ENCODE measurements around the gene BBS9. TPM values are rescaled to one million over a fixed set of nuclear protein-coding genes. Genes with fewer than 3 reads are reported as not detected.
A peak's percentile ranks its signal among the peaks of the same experiment; 100 is the strongest.

The BBS9 gene
- total and polyA plus RNA-seq, 9 of the 15 experiments (the other 6 are each of a cell fraction or from before 2014, with no cell fraction given): 0.77 to 3.3 (median 2.4) TPM

DNA sequence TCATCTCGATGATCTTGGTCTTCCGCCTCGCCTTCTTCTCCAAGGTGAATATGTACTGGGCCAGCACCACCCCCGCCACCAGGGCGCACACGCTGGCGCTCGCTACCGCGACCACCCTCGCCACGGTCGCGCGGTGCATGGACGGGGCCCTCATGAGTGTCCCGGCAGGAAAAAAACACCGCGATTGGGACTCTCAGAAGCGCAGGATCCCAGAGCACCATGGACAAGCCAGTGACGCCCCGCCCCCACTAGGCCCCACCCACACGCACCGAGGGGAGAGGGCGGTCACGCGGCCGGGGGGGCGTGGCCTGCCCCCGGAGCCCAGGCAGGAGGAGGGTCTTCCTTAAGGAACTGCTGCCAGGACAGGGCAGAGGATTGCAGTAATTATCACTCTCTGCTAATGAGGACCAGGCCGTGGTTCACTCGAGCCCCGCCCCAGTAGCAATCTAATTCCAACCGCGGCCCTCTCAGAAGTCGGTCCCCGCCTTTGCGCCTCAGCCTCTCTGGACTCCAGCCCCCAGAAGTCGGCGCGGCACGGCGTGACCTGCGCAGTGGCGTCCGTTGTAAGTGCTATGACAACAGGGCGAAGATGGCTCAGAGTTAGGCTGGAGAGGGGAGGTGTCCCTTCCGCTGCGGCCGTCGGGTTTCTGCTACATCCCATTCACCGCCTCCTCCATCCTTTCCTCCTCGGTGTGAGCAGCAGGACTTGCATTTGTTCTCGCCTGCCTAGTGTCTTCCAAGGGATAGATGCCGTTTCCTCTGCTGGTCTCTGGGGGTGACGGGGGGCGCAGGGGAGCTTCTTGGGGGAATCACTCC is at the start of gene BBS9 (continued):
- TF ChIP-seq, protein P1, sequence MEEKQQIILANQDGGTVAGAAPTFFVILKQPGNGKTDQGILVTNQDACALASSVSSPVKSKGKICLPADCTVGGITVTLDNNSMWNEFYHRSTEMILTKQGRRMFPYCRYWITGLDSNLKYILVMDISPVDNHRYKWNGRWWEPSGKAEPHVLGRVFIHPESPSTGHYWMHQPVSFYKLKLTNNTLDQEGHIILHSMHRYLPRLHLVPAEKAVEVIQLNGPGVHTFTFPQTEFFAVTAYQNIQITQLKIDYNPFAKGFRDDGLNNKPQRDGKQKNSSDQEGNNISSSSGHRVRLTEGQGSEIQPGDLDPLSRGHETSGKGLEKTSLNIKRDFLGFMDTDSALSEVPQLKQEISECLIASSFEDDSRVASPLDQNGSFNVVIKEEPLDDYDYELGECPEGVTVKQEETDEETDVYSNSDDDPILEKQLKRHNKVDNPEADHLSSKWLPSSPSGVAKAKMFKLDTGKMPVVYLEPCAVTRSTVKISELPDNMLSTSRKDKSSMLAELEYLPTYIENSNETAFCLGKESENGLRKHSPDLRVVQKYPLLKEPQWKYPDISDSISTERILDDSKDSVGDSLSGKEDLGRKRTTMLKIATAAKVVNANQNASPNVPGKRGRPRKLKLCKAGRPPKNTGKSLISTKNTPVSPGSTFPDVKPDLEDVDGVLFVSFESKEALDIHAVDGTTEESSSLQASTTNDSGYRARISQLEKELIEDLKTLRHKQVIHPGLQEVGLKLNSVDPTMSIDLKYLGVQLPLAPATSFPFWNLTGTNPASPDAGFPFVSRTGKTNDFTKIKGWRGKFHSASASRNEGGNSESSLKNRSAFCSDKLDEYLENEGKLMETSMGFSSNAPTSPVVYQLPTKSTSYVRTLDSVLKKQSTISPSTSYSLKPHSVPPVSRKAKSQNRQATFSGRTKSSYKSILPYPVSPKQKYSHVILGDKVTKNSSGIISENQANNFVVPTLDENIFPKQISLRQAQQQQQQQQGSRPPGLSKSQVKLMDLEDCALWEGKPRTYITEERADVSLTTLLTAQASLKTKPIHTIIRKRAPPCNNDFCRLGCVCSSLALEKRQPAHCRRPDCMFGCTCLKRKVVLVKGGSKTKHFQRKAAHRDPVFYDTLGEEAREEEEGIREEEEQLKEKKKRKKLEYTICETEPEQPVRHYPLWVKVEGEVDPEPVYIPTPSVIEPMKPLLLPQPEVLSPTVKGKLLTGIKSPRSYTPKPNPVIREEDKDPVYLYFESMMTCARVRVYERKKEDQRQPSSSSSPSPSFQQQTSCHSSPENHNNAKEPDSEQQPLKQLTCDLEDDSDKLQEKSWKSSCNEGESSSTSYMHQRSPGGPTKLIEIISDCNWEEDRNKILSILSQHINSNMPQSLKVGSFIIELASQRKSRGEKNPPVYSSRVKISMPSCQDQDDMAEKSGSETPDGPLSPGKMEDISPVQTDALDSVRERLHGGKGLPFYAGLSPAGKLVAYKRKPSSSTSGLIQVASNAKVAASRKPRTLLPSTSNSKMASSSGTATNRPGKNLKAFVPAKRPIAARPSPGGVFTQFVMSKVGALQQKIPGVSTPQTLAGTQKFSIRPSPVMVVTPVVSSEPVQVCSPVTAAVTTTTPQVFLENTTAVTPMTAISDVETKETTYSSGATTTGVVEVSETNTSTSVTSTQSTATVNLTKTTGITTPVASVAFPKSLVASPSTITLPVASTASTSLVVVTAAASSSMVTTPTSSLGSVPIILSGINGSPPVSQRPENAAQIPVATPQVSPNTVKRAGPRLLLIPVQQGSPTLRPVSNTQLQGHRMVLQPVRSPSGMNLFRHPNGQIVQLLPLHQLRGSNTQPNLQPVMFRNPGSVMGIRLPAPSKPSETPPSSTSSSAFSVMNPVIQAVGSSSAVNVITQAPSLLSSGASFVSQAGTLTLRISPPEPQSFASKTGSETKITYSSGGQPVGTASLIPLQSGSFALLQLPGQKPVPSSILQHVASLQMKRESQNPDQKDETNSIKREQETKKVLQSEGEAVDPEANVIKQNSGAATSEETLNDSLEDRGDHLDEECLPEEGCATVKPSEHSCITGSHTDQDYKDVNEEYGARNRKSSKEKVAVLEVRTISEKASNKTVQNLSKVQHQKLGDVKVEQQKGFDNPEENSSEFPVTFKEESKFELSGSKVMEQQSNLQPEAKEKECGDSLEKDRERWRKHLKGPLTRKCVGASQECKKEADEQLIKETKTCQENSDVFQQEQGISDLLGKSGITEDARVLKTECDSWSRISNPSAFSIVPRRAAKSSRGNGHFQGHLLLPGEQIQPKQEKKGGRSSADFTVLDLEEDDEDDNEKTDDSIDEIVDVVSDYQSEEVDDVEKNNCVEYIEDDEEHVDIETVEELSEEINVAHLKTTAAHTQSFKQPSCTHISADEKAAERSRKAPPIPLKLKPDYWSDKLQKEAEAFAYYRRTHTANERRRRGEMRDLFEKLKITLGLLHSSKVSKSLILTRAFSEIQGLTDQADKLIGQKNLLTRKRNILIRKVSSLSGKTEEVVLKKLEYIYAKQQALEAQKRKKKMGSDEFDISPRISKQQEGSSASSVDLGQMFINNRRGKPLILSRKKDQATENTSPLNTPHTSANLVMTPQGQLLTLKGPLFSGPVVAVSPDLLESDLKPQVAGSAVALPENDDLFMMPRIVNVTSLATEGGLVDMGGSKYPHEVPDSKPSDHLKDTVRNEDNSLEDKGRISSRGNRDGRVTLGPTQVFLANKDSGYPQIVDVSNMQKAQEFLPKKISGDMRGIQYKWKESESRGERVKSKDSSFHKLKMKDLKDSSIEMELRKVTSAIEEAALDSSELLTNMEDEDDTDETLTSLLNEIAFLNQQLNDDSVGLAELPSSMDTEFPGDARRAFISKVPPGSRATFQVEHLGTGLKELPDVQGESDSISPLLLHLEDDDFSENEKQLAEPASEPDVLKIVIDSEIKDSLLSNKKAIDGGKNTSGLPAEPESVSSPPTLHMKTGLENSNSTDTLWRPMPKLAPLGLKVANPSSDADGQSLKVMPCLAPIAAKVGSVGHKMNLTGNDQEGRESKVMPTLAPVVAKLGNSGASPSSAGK (IDR thresholded peaks at IDR 0.05): 0 out of 2 replicates have a peak, but pooled peaks have one; percentile 6
- TF ChIP-seq, protein P2, sequence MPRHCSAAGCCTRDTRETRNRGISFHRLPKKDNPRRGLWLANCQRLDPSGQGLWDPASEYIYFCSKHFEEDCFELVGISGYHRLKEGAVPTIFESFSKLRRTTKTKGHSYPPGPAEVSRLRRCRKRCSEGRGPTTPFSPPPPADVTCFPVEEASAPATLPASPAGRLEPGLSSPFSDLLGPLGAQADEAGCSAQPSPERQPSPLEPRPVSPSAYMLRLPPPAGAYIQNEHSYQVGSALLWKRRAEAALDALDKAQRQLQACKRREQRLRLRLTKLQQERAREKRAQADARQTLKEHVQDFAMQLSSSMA (CRISPR knock-in tag; IDR thresholded peaks at IDR 0.05): no peak
- TF ChIP-seq, protein P3, sequence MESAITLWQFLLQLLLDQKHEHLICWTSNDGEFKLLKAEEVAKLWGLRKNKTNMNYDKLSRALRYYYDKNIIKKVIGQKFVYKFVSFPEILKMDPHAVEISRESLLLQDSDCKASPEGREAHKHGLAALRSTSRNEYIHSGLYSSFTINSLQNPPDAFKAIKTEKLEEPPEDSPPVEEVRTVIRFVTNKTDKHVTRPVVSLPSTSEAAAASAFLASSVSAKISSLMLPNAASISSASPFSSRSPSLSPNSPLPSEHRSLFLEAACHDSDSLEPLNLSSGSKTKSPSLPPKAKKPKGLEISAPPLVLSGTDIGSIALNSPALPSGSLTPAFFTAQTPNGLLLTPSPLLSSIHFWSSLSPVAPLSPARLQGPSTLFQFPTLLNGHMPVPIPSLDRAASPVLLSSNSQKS (CRISPR knock-in tag; IDR thresholded peaks at IDR 0.05): no peak
- no peak for TF ChIP-seq ZFP30 (CRISPR knock-in tag; IDR thresholded peaks at IDR 0.05; ENCODE audit: borderline replicate concordance)
- peak; percentile 80; the same call in 1 of the 2 replicates for TF ChIP-seq CTBP1 (IDR thresholded peaks at IDR 0.05; ENCODE audit: borderline replicate concordance)
- TF ChIP-seq ARID2 (IDR thresholded peaks at IDR 0.05): no peak
- TF ChIP-seq FOXK1 (CRISPR knock-in tag; IDR thresholded peaks at IDR 0.05; ENCODE audit: borderline replicate concordance): no peak; the same call in 1 of the 2 replicates
- TF ChIP-seq, protein P4, sequence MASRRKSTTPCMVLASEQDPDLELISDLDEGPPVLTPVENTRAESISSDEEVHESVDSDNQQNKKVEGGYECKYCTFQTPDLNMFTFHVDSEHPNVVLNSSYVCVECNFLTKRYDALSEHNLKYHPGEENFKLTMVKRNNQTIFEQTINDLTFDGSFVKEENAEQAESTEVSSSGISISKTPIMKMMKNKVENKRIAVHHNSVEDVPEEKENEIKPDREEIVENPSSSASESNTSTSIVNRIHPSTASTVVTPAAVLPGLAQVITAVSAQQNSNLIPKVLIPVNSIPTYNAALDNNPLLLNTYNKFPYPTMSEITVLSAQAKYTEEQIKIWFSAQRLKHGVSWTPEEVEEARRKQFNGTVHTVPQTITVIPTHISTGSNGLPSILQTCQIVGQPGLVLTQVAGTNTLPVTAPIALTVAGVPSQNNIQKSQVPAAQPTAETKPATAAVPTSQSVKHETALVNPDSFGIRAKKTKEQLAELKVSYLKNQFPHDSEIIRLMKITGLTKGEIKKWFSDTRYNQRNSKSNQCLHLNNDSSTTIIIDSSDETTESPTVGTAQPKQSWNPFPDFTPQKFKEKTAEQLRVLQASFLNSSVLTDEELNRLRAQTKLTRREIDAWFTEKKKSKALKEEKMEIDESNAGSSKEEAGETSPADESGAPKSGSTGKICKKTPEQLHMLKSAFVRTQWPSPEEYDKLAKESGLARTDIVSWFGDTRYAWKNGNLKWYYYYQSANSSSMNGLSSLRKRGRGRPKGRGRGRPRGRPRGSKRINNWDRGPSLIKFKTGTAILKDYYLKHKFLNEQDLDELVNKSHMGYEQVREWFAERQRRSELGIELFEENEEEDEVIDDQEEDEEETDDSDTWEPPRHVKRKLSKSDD (conservative IDR thresholded peaks at IDR 0.05; ENCODE audit: low read length): no peak
- no peak for TF ChIP-seq BDP1 (IDR thresholded peaks at IDR 0.05; ENCODE audit: insufficient read depth, insufficient read length)
- TF ChIP-seq PCBP2 (IDR thresholded peaks at IDR 0.05; ENCODE audit: low read depth, low read length, poor library complexity, severe bottlenecking): no peak

All from K562 (cell line).